ENCODE data around the gene COA5. TPM values are rescaled to one million over a fixed set of nuclear protein-coding genes. Genes with fewer than 3 reads are reported as not detected.

The COA5 gene
- total RNA-seq, 1 donor from 2014 or later, result 49.4 TPM

- no peak for DNase-seq (ENCODE audit: low read depth)
Observed at GRCh38 chr2:98572676-98573075, 35.6 kb downstream of the COA5 start.

- no peak for DNase-seq (ENCODE audit: low read depth)
Observed at GRCh38 chr2:98572211-98572610, 36.1 kb downstream of the COA5 start.

GRCh38 chr2:98571796-98572195 is 36.5 kb downstream of the COA5 start:
- no peak for DNase-seq (ENCODE audit: low read depth)

- DNase-seq (ENCODE audit: low read depth), result no peak
Observed at GRCh38 chr2:98571121-98571701, 37.1 kb downstream of the COA5 start.

- DNase-seq (ENCODE audit: low read depth), result no peak
Observed at GRCh38 chr2:98570356-98570755, 38.0 kb downstream of the COA5 start.

- DNase-seq (ENCODE audit: low read depth), result no peak
Observed at GRCh38 chr2:98569915-98570314, 38.4 kb downstream of the COA5 start.

GRCh38 chr2:98569197-98569793 is 39.0 kb downstream of the COA5 start:
- peak; percentile 7 for DNase-seq (ENCODE audit: low read depth)

GRCh38 chr2:98568161-98568956 is 40.0 kb downstream of the COA5 start:
- no peak for DNase-seq (ENCODE audit: low read depth)

- DNase-seq (ENCODE audit: low read depth), result no peak
Observed at GRCh38 chr2:98565941-98566340, 42.4 kb downstream of the COA5 start.

- no peak for DNase-seq (ENCODE audit: low read depth)
Observed at GRCh38 chr2:98565286-98565860, 42.9 kb downstream of the COA5 start.

- no peak for DNase-seq (ENCODE audit: low read depth)
Observed at GRCh38 chr2:98564541-98565132, 43.7 kb downstream of the COA5 start.

- DNase-seq (ENCODE audit: low read depth), result no peak
Observed at GRCh38 chr2:98563394-98563793, 44.9 kb downstream of the COA5 start.

GRCh38 chr2:98561902-98562695 is 46.2 kb downstream of the COA5 start:
- DNase-seq (ENCODE audit: low read depth), result peak; percentile 33

GRCh38 chr2:98561018-98561417 is 47.3 kb downstream of the COA5 start:
- no peak for DNase-seq (ENCODE audit: low read depth)

GRCh38 chr2:98560256-98560771 is 48.0 kb downstream of the COA5 start:
- DNase-seq (ENCODE audit: low read depth), result peak; percentile 74

GRCh38 chr2:98559581-98559980 is 48.7 kb downstream of the COA5 start:
- no peak for DNase-seq (ENCODE audit: low read depth)

GRCh38 chr2:98558852-98559530 is 49.3 kb downstream of the COA5 start:
- no peak for DNase-seq (ENCODE audit: low read depth)

GRCh38 chr2:98556344-98557033 is 51.8 kb downstream of the COA5 start:
- DNase-seq (ENCODE audit: low read depth), result no peak

- DNase-seq (ENCODE audit: low read depth), result no peak
Observed at GRCh38 chr2:98555696-98556095, 52.6 kb downstream of the COA5 start.
